ENCODE measurements around the gene CADPS2. TPM values are rescaled to one million over a fixed set of nuclear protein-coding genes. Genes with fewer than 3 reads are reported as not detected.

Gene CADPS2
- total RNA-seq, 2 experiments from 2014 or later: not detected

- H3K9me2 ChIP-seq (ENCODE audit: insufficient read depth, low read length): no peaks in the 10 kb centered on the region
- BruUV-seq (replicated peaks): no TSS peak
- ChIA-PET POLR2A (no interaction called here), CTCF (ENCODE audit: unreplicated experiment) (no interaction called here)
- no peaks in the 10 kb centered on the region for H3K4me1 ChIP-seq (ENCODE audit: insufficient read depth, low read length, poor library complexity, severe bottlenecking)
- intact Hi-C loops (cut with micrococcal nuclease; ENCODE audit: unreplicated experiment): no loop called here
- H3K9me3 ChIP-seq (ENCODE audit: low read length): no peaks in the 10 kb centered on the region
- H3K4me2 ChIP-seq (ENCODE audit: low read length): no peak overlapping the region
- DNase-seq (ENCODE audit: low spot score): no peak
- H4K20me1 ChIP-seq (ENCODE audit: insufficient read depth, low read length): no peaks in the 10 kb centered on the region
- H3K79me2 ChIP-seq (ENCODE audit: insufficient read depth, low read depth, low read length): no peaks in the 10 kb centered on the region
- H3K4me3 ChIP-seq (ENCODE audit: low read depth, low read length, poor library complexity, severe bottlenecking): no peak overlapping the region
- H2AFZ ChIP-seq (ENCODE audit: low read length): no peak overlapping the region
- TF ChIP-seq, protein P1, sequence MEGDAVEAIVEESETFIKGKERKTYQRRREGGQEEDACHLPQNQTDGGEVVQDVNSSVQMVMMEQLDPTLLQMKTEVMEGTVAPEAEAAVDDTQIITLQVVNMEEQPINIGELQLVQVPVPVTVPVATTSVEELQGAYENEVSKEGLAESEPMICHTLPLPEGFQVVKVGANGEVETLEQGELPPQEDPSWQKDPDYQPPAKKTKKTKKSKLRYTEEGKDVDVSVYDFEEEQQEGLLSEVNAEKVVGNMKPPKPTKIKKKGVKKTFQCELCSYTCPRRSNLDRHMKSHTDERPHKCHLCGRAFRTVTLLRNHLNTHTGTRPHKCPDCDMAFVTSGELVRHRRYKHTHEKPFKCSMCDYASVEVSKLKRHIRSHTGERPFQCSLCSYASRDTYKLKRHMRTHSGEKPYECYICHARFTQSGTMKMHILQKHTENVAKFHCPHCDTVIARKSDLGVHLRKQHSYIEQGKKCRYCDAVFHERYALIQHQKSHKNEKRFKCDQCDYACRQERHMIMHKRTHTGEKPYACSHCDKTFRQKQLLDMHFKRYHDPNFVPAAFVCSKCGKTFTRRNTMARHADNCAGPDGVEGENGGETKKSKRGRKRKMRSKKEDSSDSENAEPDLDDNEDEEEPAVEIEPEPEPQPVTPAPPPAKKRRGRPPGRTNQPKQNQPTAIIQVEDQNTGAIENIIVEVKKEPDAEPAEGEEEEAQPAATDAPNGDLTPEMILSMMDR (conservative IDR thresholded peaks at IDR 0.05; ENCODE audit: low read length): no peak
- TF ChIP-seq EZH2phosphoT487 (IDR thresholded peaks at IDR 0.05; ENCODE audit: borderline replicate concordance, low read depth, low read length): no peak
- H3K27ac ChIP-seq (ENCODE audit: low read depth, low read length, poor library complexity, severe bottlenecking): no peak overlapping the region
- H3K36me3 ChIP-seq (ENCODE audit: insufficient read depth, low read length): no peaks in the 10 kb centered on the region
Measured at GRCh38 chr7:122605929-122606328, 280.3 kb downstream of the CADPS2 start.

GRCh38 chr7:122604251-122604650, 282.0 kb downstream of the CADPS2 start:
- ChIA-PET POLR2A (interaction anchor here (0.6 kb wide), 1 partner anchor 468 kb away, joined by 4 read pairs; no protein-coding TSS in a partner anchor), CTCF (ENCODE audit: unreplicated experiment) (no interaction called here)
- no peaks in the 10 kb centered on the region for H3K79me2 ChIP-seq (ENCODE audit: insufficient read depth, low read depth, low read length)
- TF ChIP-seq, protein P1 (conservative IDR thresholded peaks at IDR 0.05; ENCODE audit: low read length): no peak
- TF ChIP-seq EZH2phosphoT487 (IDR thresholded peaks at IDR 0.05; ENCODE audit: borderline replicate concordance, low read depth, low read length): no peak
- intact Hi-C loops (cut with micrococcal nuclease; ENCODE audit: unreplicated experiment): no loop called here
- no peak overlapping the region for H3K4me3 ChIP-seq (ENCODE audit: low read depth, low read length, poor library complexity, severe bottlenecking)
- DNase-seq (ENCODE audit: low spot score): no peak
- H2AFZ ChIP-seq (ENCODE audit: low read length): no peak overlapping the region
- no peaks in the 10 kb centered on the region for H3K9me2 ChIP-seq (ENCODE audit: insufficient read depth, low read length)
- no peaks in the 10 kb centered on the region for H4K20me1 ChIP-seq (ENCODE audit: insufficient read depth, low read length)
- no peaks in the 10 kb centered on the region for H3K36me3 ChIP-seq (ENCODE audit: insufficient read depth, low read length)
- H3K27ac ChIP-seq (ENCODE audit: low read depth, low read length, poor library complexity, severe bottlenecking): no peak overlapping the region
- no TSS peak for BruUV-seq (replicated peaks)
- H3K9me3 ChIP-seq (ENCODE audit: low read length): no peaks in the 10 kb centered on the region
- H3K4me1 ChIP-seq (ENCODE audit: insufficient read depth, low read length, poor library complexity, severe bottlenecking): no peaks in the 10 kb centered on the region
- no peak overlapping the region for H3K4me2 ChIP-seq (ENCODE audit: low read length)

DNA sequence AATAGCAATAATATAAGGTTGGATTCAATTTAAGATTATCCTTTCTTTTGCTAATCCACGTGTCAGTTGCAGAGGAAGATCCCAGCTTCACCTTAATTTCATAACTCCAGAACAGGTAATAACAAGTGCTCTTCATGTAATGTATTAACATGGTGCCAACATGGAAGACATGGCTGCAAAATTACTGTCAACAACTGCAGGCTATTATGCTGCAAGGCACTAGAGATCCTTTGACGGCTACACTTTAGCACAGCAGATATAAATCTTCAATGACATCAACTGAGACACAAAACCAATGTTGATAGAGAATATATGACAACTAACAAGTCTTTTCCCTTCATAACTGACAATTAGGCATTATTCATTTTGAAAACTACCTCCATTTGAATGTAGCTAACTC, 283.5 kb downstream of the CADPS2 start:
- no TSS peak for BruUV-seq (replicated peaks)
- Histone ChIP-seq H3K9me2 (ENCODE audit: insufficient read depth, low read length) (no peaks in the 10 kb centered on the region), H3K4me3 (ENCODE audit: low read depth, low read length, poor library complexity, severe bottlenecking) (no peak overlapping the region), H3K9me3 (ENCODE audit: low read length) (no peaks in the 10 kb centered on the region), H3K4me2 (ENCODE audit: low read length) (no peak overlapping the region), H3K27ac (ENCODE audit: low read depth, low read length, poor library complexity, severe bottlenecking) (no peak overlapping the region), H3K36me3 (ENCODE audit: insufficient read depth, low read length) (no peaks in the 10 kb centered on the region), H3K79me2 (ENCODE audit: insufficient read depth, low read depth, low read length) (no peaks in the 10 kb centered on the region), H4K20me1 (ENCODE audit: insufficient read depth, low read length) (no peaks in the 10 kb centered on the region), H2AFZ (ENCODE audit: low read length) (no peak overlapping the region), H3K4me1 (ENCODE audit: insufficient read depth, low read length, poor library complexity, severe bottlenecking) (no peaks in the 10 kb centered on the region)
- CTCF ChIA-PET (ENCODE audit: unreplicated experiment): no interaction called here
- TF ChIP-seq, protein P1 (conservative IDR thresholded peaks at IDR 0.05; ENCODE audit: low read length): no peak
- no peak for TF ChIP-seq EZH2phosphoT487 (IDR thresholded peaks at IDR 0.05; ENCODE audit: borderline replicate concordance, low read depth, low read length)
- no peak for DNase-seq (ENCODE audit: low spot score)
- POLR2A ChIA-PET: interaction anchor here (0.6 kb wide), 1 partner anchor 15 kb away, joined by 3 read pairs; no protein-coding TSS in a partner anchor
- intact Hi-C loops (cut with micrococcal nuclease; ENCODE audit: unreplicated experiment): no loop called here
